Stomach (tissue), 9 donors: ENCODE measurements around the gene PRUNE1. TPM values are rescaled to one million over a fixed set of nuclear protein-coding genes. Genes with fewer than 3 reads are reported as not detected.

Experiments used
- DNase-seq, 2 donors: peaks; one replicate each; pipeline versions ENCODE4 v3.0.0 to v3.0.0-alpha.2; 2013 to 2019
- H3K27ac ChIP-seq, 5 donors: fragments of 200-600 bp in 4 of 5; sonication (generic) in 4 of 5; one replicate each; pipeline ENCODE4 v1.5.1; 2013 to 2019; ENCODE audit warnings: mild to moderate bottlenecking in 1 of 5, moderate library complexity in 1 of 5
- H3K27me3 ChIP-seq, 3 donors: fragments of 200-600 bp; sonication (generic); one replicate each; pipeline ENCODE4 v1.5.1; 2017 to 2019; ENCODE audit warnings: mixed run types in 1 of 3
- H3K36me3 ChIP-seq, 4 donors: fragments of 200-600 bp; sonication (generic); 1 replicate in 3 of 4; 2 replicates in 1 of 4; pipeline ENCODE4 v1.5.1; 2016 to 2019
- H3K4me1 ChIP-seq, 4 donors: fragments of 200-600 bp; sonication (generic); one replicate each; pipeline ENCODE4 v1.5.1; 2016 to 2019
- H3K4me3 ChIP-seq, 4 donors: fragments of 200-600 bp; sonication (generic) in 3 of 4; one replicate each; pipeline ENCODE4 v1.5.1; 2016 to 2019; ENCODE audit warnings: mild to moderate bottlenecking in 1 of 4
- H3K9me3 ChIP-seq, 4 donors: fragments of 200-600 bp; sonication (generic); one replicate each; pipeline ENCODE4 v1.5.1; 2016 to 2019
- EP300 ChIP-seq: sonication (generic); formaldehyde crosslinking; IDR thresholded peaks from one replicate; pipeline ENCODE4 v1.6.1; 2017; ENCODE audit warnings: antibody characterized with exemption
- POLR2A ChIP-seq, 4 donors: fragments of 450-650 bp; IDR thresholded peaks; one replicate each; pipeline ENCODE4 v1.6.1; 2016; ENCODE audit warnings: antibody characterized with exemption in 4 of 4, control low read depth in 2 of 4, mild to moderate bottlenecking in 1 of 4, moderate library complexity in 1 of 4
- POLR2AphosphoS5 ChIP-seq, 3 donors: sonication (generic); formaldehyde crosslinking; IDR thresholded peaks; one replicate each; pipeline ENCODE4 v1.6.1; 2016; ENCODE audit warnings: antibody characterized with exemption in 3 of 3
- WGBS, 5 donors: extraction: QIAGEN DNeasy Blood & Tissue Kit in 3 of 5; methylation state at CpG; one replicate each; pipeline versions ENCODE4 v1.1.5 to v1.1.7; 2013 to 2018; 5-methylcytosine and 5-hydroxymethylcytosine counted together
- intact Hi-C: fragments of 100-400 bp; cut with DNase I; formaldehyde crosslinking; loops from one replicate; pipeline ENCODE4 v1.15.1; 2023; ENCODE audit warnings: low total_unique reads
- polyA plus RNA-seq, 3 donors: library from polyadenylated mRNA; stranded (reverse); fragments of 200-250 nt; gene quantifications; one replicate each; pipeline ENCODE4 v1.2.3, GENCODE V29; 2013
- total RNA-seq, 5 donors: library from RNA; depleted of rRNA; stranded (reverse); fragments of >200 nt; gene quantifications; one replicate each; pipeline versions ENCODE4 v1.1.0 to v1.2.3, GENCODE V29; 2014 to 2016
- TF ChIP-seq, protein P1 (sequence below), 7 experiments: fragments of 450-650 bp in 4 of 7; fragments of 200-600 bp in 3 of 7; sonication (generic) in 3 of 7; IDR thresholded peaks; one replicate each; pipeline ENCODE4 v1.5.1; 2016 to 2019; ENCODE audit warnings: antibody characterized with exemption in 7 of 7, control low read depth in 2 of 7, mild to moderate bottlenecking in 1 of 7
- donor health status: healthy with polysubstance abuse.
- donor health status: Bipolar disorder and iron deficiency.
- donor health status: healthy.

PRUNE1 gene
- total and polyA plus RNA-seq, 8 donors = 2.9 to 118 (median 13.7) TPM

DNA sequence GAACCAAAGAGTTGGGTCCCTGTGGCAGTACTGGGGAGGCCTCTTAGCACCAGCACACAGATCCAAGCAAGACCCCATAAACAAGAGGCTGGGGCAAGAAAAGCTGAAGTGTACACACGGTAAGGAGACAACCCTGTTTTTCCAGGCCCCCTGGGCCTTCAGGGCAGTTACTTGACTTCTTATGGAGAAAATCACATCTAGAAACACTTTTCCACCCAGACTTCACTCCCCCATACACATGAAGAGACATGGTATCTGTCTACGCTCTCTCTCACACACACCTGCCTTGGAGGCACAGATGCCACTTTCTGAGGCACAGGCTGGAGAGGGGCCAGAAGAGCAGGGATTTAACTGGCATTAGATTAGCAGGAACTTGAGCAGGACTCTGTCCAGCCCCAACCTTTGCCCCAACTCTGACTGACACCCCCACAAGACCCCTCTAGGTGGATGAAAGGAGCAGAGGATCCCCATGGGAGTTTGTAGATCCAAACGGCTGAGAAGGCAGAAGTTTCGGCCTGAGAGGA lies 35.8 kb upstream of the PRUNE1 start:
- no peak for TF ChIP-seq EP300
- TF ChIP-seq, protein P1, sequence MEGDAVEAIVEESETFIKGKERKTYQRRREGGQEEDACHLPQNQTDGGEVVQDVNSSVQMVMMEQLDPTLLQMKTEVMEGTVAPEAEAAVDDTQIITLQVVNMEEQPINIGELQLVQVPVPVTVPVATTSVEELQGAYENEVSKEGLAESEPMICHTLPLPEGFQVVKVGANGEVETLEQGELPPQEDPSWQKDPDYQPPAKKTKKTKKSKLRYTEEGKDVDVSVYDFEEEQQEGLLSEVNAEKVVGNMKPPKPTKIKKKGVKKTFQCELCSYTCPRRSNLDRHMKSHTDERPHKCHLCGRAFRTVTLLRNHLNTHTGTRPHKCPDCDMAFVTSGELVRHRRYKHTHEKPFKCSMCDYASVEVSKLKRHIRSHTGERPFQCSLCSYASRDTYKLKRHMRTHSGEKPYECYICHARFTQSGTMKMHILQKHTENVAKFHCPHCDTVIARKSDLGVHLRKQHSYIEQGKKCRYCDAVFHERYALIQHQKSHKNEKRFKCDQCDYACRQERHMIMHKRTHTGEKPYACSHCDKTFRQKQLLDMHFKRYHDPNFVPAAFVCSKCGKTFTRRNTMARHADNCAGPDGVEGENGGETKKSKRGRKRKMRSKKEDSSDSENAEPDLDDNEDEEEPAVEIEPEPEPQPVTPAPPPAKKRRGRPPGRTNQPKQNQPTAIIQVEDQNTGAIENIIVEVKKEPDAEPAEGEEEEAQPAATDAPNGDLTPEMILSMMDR (IDR thresholded peaks at IDR 0.05) = no peak
- no peak for TF ChIP-seq POLR2AphosphoS5 (IDR thresholded peaks at IDR 0.05)
- TF ChIP-seq POLR2A (IDR thresholded peaks at IDR 0.05) = no peak
- Histone ChIP-seq H3K36me3 (peaks cover 14 to 18% (median 16%) of the 10 kb centered on the region in 4 donors), H3K27ac (peak overlapping the region; percentile 71 to 99 (median 91)), H3K4me3 (peak overlapping the region; percentile 80 to 97 (median 93)), H3K27me3 (no peaks in the 10 kb centered on the region), H3K4me1 (peaks cover 49 to 86% (median 74%) of the 10 kb centered on the region in 4 donors), H3K9me3 (no peaks in the 10 kb centered on the region)
- 31 to 57% (median 45%) methylated on average over 4 of the region's 4 CpGs for WGBS, 5 donors
- DNase-seq = peak in 1 of 2 donors; percentile 52
- intact Hi-C loops = no loop called here

DNA sequence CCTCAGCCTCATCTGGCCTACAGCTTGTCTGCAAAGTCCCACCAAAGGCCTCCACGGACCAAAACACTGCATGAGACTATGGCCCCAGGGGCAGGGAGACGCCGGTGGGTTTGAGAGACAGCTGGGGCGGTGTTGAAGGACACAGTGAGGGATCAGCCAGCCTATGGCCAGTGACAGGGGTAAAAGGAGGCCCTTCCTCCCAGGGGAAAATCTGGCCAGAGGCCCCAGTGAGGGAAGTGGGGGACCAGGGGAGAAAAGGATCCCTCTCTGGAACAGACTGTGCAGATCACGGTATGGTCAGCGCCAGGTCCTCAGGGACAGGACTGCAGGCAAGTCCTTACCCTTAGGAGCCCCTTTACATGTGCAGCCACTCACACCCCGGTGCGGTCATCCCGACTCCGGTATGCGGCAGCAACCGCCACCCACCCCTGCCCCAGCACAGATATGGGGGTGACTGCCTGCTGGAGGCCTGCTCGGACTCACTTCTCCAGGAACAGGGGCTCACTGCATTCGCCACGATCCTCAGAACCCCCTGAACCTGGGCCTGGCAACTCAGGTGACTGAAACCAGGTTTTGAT lies 34.9 kb upstream of the PRUNE1 start:
- no peaks in the 10 kb centered on the region for H3K9me3 ChIP-seq
- no peaks in the 10 kb centered on the region for H3K27me3 ChIP-seq
- intact Hi-C loops = no loop called here
- DNase-seq = peak; percentile 29 to 52
- 4 to 9% (median 9%) methylated on average over 10 to 15 of the region's 15 CpGs for WGBS, 5 donors
- peak overlapping the region; percentile 80 to 97 (median 93) for H3K4me3 ChIP-seq
- H3K36me3 ChIP-seq = peaks cover 6 to 9% (median 8%) of the 10 kb centered on the region in 4 donors
- TF ChIP-seq POLR2A (IDR thresholded peaks at IDR 0.05) (no peak), POLR2AphosphoS5 (IDR thresholded peaks at IDR 0.05) (no peak), EP300 (no peak)
- TF ChIP-seq, protein P1 (IDR thresholded peaks at IDR 0.05) = no peak
- H3K27ac ChIP-seq = peak overlapping the region; percentile 91 to 99 (median 91)
- peaks cover 58 to 89% (median 81%) of the 10 kb centered on the region in 4 donors for H3K4me1 ChIP-seq

DNA sequence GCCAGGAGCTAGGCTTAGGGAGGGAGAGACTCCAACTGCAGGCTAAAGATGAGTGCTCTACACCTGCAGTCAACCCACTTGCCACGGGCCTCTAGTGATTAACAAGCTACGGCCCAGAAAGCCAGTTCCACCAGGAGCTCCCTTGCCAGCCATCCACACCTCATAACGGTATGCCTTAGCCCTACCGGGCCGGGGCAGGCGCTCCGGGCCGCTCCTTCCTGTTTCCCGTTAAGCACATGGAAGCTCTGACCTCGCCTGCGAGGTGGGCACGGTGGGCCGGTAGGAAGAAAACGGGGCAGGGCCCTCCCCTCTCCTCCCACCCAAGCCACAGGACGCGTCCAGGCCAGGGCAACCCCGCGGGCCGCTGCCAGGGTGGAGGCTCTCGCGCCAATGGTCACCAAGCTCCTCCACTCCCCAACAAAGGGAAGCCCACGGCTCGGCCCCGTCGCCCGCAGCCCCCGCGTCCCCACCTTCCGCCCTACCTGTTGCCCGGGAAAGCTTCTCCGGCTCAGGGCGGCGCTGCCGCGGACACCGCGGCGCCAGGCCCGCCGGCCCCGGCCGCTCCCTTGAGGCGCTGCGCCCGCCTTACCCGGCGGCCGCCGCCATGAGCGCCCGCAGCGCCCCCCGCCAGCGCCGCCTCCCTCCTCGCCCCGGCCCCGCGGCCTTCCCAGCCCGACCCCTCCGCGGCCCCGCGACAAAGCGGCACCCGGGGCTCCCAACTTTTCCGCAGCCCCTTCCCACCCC lies 34.2 kb upstream of the PRUNE1 start:
- peak overlapping the region; percentile 91 to 99 (median 91) for H3K27ac ChIP-seq
- H3K27me3 ChIP-seq = no peaks in the 10 kb centered on the region
- DNase-seq = peak; percentile 48 to 72
- 0 to 1% (median 0%) methylated on average over 23 to 66 of the region's 67 CpGs; no CpG with 5 or more reads in 1 of the 5 donors for WGBS, 5 donors
- H3K4me3 ChIP-seq = peak overlapping the region; percentile 80 to 97 (median 93)
- no peaks in the 10 kb centered on the region for H3K9me3 ChIP-seq
- peaks cover 62 to 89% (median 81%) of the 10 kb centered on the region in 4 donors for H3K4me1 ChIP-seq
- H3K36me3 ChIP-seq = peaks cover 0 to 3% (median 1%) of the 10 kb centered on the region in 4 donors
- TF ChIP-seq, protein P1 (IDR thresholded peaks at IDR 0.05) = no peak
- TF ChIP-seq EP300 (no peak), POLR2A (IDR thresholded peaks at IDR 0.05) (no peak), POLR2AphosphoS5 (IDR thresholded peaks at IDR 0.05) (no peak)
- intact Hi-C loops = no loop called here
